Liver (tissue), 3 donors: ENCODE measurements around the gene NAGS.

Experiments used
- CTCF ChIP-seq: fragments of 150-350 bp; IDR thresholded peaks from 2 replicates; pipeline ENCODE4 v1.5.1; 2017; ENCODE audit warnings: improper control_type of control experiment, low read depth, low read length; ENCODE audit not compliant: missing input control
- FOXA1 ChIP-seq: IDR thresholded peaks from 2 replicates; pipeline ENCODE4 v1.6.1; 2016; ENCODE audit warnings: antibody characterized with exemption
- GABPA ChIP-seq, 2 donors: IDR thresholded peaks in 1 of 2; conservative IDR thresholded peaks in 1 of 2; 2 replicates each; pipeline ENCODE4 v1.6.1; 2016; ENCODE audit warnings: antibody characterized with exemption in 2 of 2, mild to moderate bottlenecking in 1 of 2, moderate library complexity in 1 of 2
- HNF4G ChIP-seq: IDR thresholded peaks from 2 replicates; pipeline ENCODE4 v1.6.1; 2016; ENCODE audit warnings: antibody characterized with exemption
- RAD21 ChIP-seq, 2 donors: IDR thresholded peaks; 2 replicates each; pipeline ENCODE4 v1.6.1; 2016; ENCODE audit warnings: antibody characterized with exemption in 2 of 2, mild to moderate bottlenecking in 2 of 2
- RXRA ChIP-seq, 2 donors: IDR thresholded peaks; 2 replicates each; pipeline ENCODE4 v1.6.1; 2017 to 2018; ENCODE audit warnings: antibody characterized with exemption in 2 of 2, mild to moderate bottlenecking in 1 of 2
- TF ChIP-seq, protein P1 (sequence below): IDR thresholded peaks from 2 replicates; pipeline ENCODE4 v1.6.1; 2016; ENCODE audit warnings: antibody characterized with exemption, mild to moderate bottlenecking
- donor health status: healthy.
- donor health status: healthy.

GRCh38 chr17:44014133-44014436, 9.7 kb downstream of the NAGS start:
- TF ChIP-seq CTCF (no peak), FOXA1 (no peak), GABPA (IDR thresholded peaks at IDR 0.05 in 1 of 2, conservative IDR thresholded peaks at IDR 0.05 in 1 of 2) (no peak), HNF4G (no peak), RAD21 (IDR thresholded peaks at IDR 0.05) (no peak), RXRA (IDR thresholded peaks at IDR 0.05) (no peak)
- TF ChIP-seq, protein P1, sequence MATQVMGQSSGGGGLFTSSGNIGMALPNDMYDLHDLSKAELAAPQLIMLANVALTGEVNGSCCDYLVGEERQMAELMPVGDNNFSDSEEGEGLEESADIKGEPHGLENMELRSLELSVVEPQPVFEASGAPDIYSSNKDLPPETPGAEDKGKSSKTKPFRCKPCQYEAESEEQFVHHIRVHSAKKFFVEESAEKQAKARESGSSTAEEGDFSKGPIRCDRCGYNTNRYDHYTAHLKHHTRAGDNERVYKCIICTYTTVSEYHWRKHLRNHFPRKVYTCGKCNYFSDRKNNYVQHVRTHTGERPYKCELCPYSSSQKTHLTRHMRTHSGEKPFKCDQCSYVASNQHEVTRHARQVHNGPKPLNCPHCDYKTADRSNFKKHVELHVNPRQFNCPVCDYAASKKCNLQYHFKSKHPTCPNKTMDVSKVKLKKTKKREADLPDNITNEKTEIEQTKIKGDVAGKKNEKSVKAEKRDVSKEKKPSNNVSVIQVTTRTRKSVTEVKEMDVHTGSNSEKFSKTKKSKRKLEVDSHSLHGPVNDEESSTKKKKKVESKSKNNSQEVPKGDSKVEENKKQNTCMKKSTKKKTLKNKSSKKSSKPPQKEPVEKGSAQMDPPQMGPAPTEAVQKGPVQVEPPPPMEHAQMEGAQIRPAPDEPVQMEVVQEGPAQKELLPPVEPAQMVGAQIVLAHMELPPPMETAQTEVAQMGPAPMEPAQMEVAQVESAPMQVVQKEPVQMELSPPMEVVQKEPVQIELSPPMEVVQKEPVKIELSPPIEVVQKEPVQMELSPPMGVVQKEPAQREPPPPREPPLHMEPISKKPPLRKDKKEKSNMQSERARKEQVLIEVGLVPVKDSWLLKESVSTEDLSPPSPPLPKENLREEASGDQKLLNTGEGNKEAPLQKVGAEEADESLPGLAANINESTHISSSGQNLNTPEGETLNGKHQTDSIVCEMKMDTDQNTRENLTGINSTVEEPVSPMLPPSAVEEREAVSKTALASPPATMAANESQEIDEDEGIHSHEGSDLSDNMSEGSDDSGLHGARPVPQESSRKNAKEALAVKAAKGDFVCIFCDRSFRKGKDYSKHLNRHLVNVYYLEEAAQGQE = no peak
